Measurements from ENCODE around the gene YIF1A.
"Not testable (repeated sequence)": the region's sequence is repeated elsewhere in the genome, so short reads cannot be mapped to it uniquely, and the experiment has no call there.

The YIF1A gene

GRCh38 chr11:66267379-66268243 lies 21.3 kb downstream of the YIF1A start:
- DNase-seq = no peak

GRCh38 chr11:66267039-66267378 lies 21.9 kb downstream of the YIF1A start:
- DNase-seq = no peak

GRCh38 chr11:66266378-66267038 lies 22.4 kb downstream of the YIF1A start:
- no peak for DNase-seq

GRCh38 chr11:66265531-66266377 lies 23.2 kb downstream of the YIF1A start:
- DNase-seq = no peak

GRCh38 chr11:66264914-66265313 lies 24.0 kb downstream of the YIF1A start:
- no peak for DNase-seq

- no peak for DNase-seq
Measured at GRCh38 chr11:66264383-66264782, 24.6 kb downstream of the YIF1A start.

GRCh38 chr11:66263785-66264184 lies 25.2 kb downstream of the YIF1A start:
- DNase-seq = no peak

GRCh38 chr11:66263231-66263630 lies 25.7 kb downstream of the YIF1A start:
- DNase-seq = no peak

- DNase-seq = no peak
Measured at GRCh38 chr11:66262696-66263095, 26.2 kb downstream of the YIF1A start.

- no peak for DNase-seq
Measured at GRCh38 chr11:66262191-66262590, 26.8 kb downstream of the YIF1A start.

- DNase-seq = no peak
Measured at GRCh38 chr11:66261578-66261977, 27.4 kb downstream of the YIF1A start.

- peak; percentile 42 for DNase-seq
Measured at GRCh38 chr11:66259956-66260355, 29.0 kb downstream of the YIF1A start.

GRCh38 chr11:66259225-66259624 lies 29.7 kb downstream of the YIF1A start:
- DNase-seq = no peak

GRCh38 chr11:66258473-66258893 lies 30.5 kb downstream of the YIF1A start:
- no peak for DNase-seq

- DNase-seq = not testable (repeated sequence)
Measured at GRCh38 chr11:66253081-66253480, 35.9 kb downstream of the YIF1A start.

GRCh38 chr11:66251809-66252208 lies 37.1 kb downstream of the YIF1A start:
- DNase-seq = no peak

- DNase-seq = no peak
Measured at GRCh38 chr11:66248903-66249302, 40.0 kb downstream of the YIF1A start.

GRCh38 chr11:66247801-66248200 lies 41.1 kb downstream of the YIF1A start:
- no peak for DNase-seq

GRCh38 chr11:66247295-66247694 lies 41.6 kb downstream of the YIF1A start:
- no peak for DNase-seq

GRCh38 chr11:66243782-66244535 lies 45.0 kb downstream of the YIF1A start:
- DNase-seq = no peak

GRCh38 chr11:66242095-66242765 lies 46.7 kb downstream of the YIF1A start:
- no peak for DNase-seq

- DNase-seq = no peak
Measured at GRCh38 chr11:66240781-66241136, 48.2 kb downstream of the YIF1A start.

Measured in NCI-H524 treated with DMSO at 0.1 percent for 48 hours (cell line).